DND-41 (cell line): ENCODE results near the gene ZDHHC18.

Experiments used
- ATAC-seq: fragments of 200-7000 bp; cut with Tn5 transposase; 3 replicates; pipeline ENCODE4 v1.9.1; 2021; ENCODE audit warnings: low read depth; ENCODE audit not compliant: insufficient read depth
- DNase-seq: peaks from one replicate; pipeline ENCODE4 v3.0.0-alpha.2; 2020
- H2AFZ ChIP-seq: 2 replicates; pipeline ENCODE4 v1.6.0; 2012; ENCODE audit warnings: low read depth, low read length
- H3K27ac ChIP-seq: 2 replicates; pipeline ENCODE4 v1.5.1; 2012; ENCODE audit warnings: low read length, inconsistent platforms
- H3K27me3 ChIP-seq: fragments of 200-600 bp; sonication (generic); 2 replicates; pipeline ENCODE4 v1.6.0; 2012; ENCODE audit warnings: low read length, mild to moderate bottlenecking, inconsistent platforms; ENCODE audit not compliant: insufficient read depth, poor library complexity
- H3K36me3 ChIP-seq: 2 replicates; pipeline ENCODE4 v1.5.1; 2012; ENCODE audit warnings: low read length, inconsistent platforms; ENCODE audit not compliant: insufficient read depth
- H3K4me1 ChIP-seq: 2 replicates; pipeline ENCODE4 v1.5.1; 2012; ENCODE audit warnings: mild to moderate bottlenecking, low read length; ENCODE audit not compliant: insufficient read depth
- H3K4me2 ChIP-seq: 2 replicates; pipeline ENCODE4 v1.6.0; 2012; ENCODE audit warnings: mild to moderate bottlenecking, moderate library complexity, low read length, inconsistent platforms; ENCODE audit not compliant: insufficient read depth
- H3K4me3 ChIP-seq, 2 experiments: fragments of 200-600 bp in 1 of 2; shearing (Covaris generic) in 1 of 2; 2 replicates each; pipeline ENCODE4 v1.5.1; 2012 to 2016; ENCODE audit warnings: inconsistent platforms in 2 of 2, low read length in 2 of 2, mild to moderate bottlenecking in 2 of 2, low read depth in 1 of 2, moderate library complexity in 1 of 2
- H3K79me2 ChIP-seq: 2 replicates; pipeline ENCODE4 v1.6.0; 2012; ENCODE audit warnings: low read length, inconsistent platforms; ENCODE audit not compliant: insufficient read depth
- H3K9ac ChIP-seq: 2 replicates; pipeline ENCODE4 v1.6.0; 2012; ENCODE audit warnings: low read depth, mild to moderate bottlenecking, inconsistent platforms, low read length, moderate library complexity
- H3K9me3 ChIP-seq: 2 replicates; pipeline ENCODE4 v1.5.1; 2012; ENCODE audit warnings: low read length, moderate library complexity, mild to moderate bottlenecking, inconsistent platforms; ENCODE audit not compliant: insufficient read depth, severe bottlenecking
- H4K20me1 ChIP-seq: 2 replicates; pipeline ENCODE4 v1.6.0; 2012; ENCODE audit warnings: low read length; ENCODE audit not compliant: insufficient read depth
- EZH2 ChIP-seq: IDR thresholded peaks from 3 replicates; pipeline ENCODE4 v1.6.1; 2012; ENCODE audit warnings: borderline replicate concordance, low read depth, mild to moderate bottlenecking, moderate library complexity, low read length, inconsistent platforms; ENCODE audit not compliant: severe bottlenecking
- TF ChIP-seq, protein P1 (sequence below): IDR thresholded peaks from 2 replicates; pipeline ENCODE4 v1.5.1; 2012; ENCODE audit warnings: borderline replicate concordance, low read length, moderate library complexity, mild to moderate bottlenecking; ENCODE audit not compliant: poor library complexity, severe bottlenecking; ENCODE audit errors: extremely low read depth

ZDHHC18 gene

DNA sequence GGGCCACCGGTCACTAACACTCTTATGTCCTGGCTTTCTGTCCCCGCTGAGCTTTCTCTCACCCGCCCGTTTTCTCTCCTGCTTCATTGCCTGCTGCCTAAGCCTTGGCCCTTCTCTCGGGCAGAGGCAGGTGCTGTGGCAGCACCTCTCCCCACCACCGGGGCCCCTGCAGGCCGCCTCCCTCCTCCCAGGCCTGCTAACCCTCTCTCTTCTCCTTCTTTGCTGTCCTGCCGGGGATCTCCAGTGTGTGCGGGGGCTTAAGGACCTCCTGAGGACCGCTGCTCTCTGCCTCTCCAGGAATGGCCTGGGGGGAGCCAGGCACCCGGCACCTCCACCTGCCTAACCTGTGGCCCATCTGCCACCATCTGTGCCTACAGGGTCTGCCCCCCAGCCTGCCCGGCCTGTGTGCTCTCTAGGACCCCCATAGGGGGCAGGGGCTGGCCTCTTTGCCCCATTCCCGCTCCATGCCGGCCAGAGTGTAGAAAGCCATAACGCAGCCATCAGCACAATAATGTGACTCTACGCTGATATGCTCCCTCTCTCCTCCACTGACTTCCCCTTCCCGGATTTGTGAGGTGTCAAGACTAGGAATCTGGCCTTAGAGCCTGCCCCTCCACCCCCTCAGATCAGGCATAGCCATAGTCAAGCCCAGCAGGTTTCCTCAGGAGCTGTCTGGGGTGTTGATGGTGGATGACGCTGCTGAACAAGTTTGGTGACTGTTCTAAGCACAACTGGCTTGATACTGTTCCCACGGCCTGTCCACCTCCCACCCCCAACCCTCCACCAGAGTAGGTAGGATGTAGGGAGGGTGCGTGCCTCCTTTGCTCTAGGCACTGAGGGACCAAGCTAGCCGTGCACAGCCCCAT lies 30.3 kb downstream of the ZDHHC18 start:
- no peak for DNase-seq
- TF ChIP-seq, protein P1, sequence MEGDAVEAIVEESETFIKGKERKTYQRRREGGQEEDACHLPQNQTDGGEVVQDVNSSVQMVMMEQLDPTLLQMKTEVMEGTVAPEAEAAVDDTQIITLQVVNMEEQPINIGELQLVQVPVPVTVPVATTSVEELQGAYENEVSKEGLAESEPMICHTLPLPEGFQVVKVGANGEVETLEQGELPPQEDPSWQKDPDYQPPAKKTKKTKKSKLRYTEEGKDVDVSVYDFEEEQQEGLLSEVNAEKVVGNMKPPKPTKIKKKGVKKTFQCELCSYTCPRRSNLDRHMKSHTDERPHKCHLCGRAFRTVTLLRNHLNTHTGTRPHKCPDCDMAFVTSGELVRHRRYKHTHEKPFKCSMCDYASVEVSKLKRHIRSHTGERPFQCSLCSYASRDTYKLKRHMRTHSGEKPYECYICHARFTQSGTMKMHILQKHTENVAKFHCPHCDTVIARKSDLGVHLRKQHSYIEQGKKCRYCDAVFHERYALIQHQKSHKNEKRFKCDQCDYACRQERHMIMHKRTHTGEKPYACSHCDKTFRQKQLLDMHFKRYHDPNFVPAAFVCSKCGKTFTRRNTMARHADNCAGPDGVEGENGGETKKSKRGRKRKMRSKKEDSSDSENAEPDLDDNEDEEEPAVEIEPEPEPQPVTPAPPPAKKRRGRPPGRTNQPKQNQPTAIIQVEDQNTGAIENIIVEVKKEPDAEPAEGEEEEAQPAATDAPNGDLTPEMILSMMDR, result no peak
- no peak for TF ChIP-seq EZH2
- Histone ChIP-seq H3K4me1 (no peaks in the 10 kb centered on the region), H3K79me2 (no peaks in the 10 kb centered on the region), H3K4me3 (no peak overlapping the region), H3K27me3 (no peaks in the 10 kb centered on the region), H3K36me3 (peaks cover 37% of the 10 kb centered on the region), H4K20me1 (no peaks in the 10 kb centered on the region), H3K4me2 (no peak overlapping the region), H2AFZ (no peak overlapping the region), H3K9me3 (no peaks in the 10 kb centered on the region), H3K9ac (no peak overlapping the region), H3K27ac (no peak overlapping the region)
- no peak for ATAC-seq

DNA sequence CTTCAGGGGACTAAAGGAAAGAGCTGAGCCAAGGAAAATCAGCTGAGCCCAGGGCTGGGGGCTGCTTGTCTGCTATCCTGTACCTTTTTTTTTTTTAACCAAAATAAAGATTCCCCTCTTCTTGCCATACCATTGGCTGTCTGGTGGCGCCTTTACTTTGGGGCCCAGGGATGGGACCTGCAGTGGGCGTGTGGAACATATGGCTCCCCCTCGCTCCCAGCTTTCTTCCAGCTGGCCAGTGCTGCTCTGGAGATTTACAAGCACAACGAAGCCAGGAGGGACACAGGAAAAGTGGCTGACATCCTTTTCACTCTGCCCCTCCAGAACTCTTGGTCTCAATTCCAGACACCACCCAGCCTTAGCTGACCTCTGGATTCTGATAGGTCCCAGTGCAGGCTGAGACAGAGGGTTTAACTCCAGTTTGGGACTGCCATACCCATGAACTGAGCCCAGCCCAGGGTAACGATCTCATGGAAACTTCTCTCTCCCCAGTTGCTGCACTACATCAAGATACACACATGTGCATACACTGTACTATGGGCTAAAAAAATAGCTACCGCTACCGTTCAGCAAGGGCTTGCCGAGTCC lies 31.1 kb downstream of the ZDHHC18 start:
- Histone ChIP-seq H3K27ac (no peak overlapping the region), H3K9ac (no peak overlapping the region), H3K4me3 (no peak overlapping the region), H2AFZ (no peak overlapping the region), H3K79me2 (no peaks in the 10 kb centered on the region), H3K27me3 (no peaks in the 10 kb centered on the region), H4K20me1 (no peaks in the 10 kb centered on the region), H3K4me2 (no peak overlapping the region), H3K9me3 (no peaks in the 10 kb centered on the region), H3K4me1 (no peaks in the 10 kb centered on the region), H3K36me3 (peaks cover 30% of the 10 kb centered on the region)
- no peak for DNase-seq
- no peak for ATAC-seq
- TF ChIP-seq, protein P1, result no peak
- no peak for TF ChIP-seq EZH2

DNA sequence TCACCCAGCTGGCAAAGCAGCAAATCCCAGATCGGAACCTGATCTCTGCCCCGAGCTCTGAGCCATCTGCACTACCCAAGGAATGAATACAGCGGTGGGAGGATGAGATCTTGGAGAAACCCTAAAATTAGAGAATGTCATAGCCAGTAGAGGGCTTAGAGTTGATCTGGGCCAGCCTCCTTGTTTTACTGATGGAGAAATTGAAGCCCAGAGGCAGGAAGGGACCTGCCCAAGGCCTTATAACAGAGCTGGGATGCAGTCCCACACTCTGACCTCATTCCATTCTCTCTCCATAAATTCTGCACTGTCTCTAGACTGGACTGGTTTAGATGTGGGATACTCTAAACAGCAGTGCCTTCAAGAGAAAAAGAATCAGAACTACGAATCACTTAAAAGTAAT lies 31.7 kb downstream of the ZDHHC18 start:
- Histone ChIP-seq H3K79me2 (no peaks in the 10 kb centered on the region), H3K4me2 (no peak overlapping the region), H4K20me1 (no peaks in the 10 kb centered on the region), H3K27me3 (no peaks in the 10 kb centered on the region), H3K4me3 (no peak overlapping the region), H3K9ac (no peak overlapping the region), H3K9me3 (no peaks in the 10 kb centered on the region), H3K4me1 (0 out of 2 replicates have a peak, but pooled peaks cover under 1% of the 10 kb centered on the region), H3K27ac (no peak overlapping the region), H3K36me3 (peaks cover 24% of the 10 kb centered on the region), H2AFZ (no peak overlapping the region)
- no peak for TF ChIP-seq EZH2
- TF ChIP-seq, protein P1, result no peak
- no peak for ATAC-seq
- no peak for DNase-seq
